Hepatocyte (in vitro differentiated cells): ENCODE data around the gene TLK2.
"Not testable (repeated sequence)": the region's sequence is repeated elsewhere in the genome, so short reads cannot be mapped to it uniquely, and the experiment has no call there.

ENCODE experiments used
- EZH2 ChIP-seq: fragments of 200-600 bp; sonication (generic); IDR thresholded peaks from 2 replicates; pipeline ENCODE4 v1.6.1; 2016; ENCODE audit warnings: antibody characterized with exemption, mild to moderate bottlenecking, borderline replicate concordance
- EZH2phosphoT487 ChIP-seq: fragments of 200-600 bp; sonication (generic); IDR thresholded peaks from one replicate; pipeline ENCODE4 v1.6.1; 2018; ENCODE audit warnings: antibody characterized with exemption, mild to moderate bottlenecking, low read depth, moderate library complexity; ENCODE audit not compliant: unreplicated experiment, severe bottlenecking
- TF ChIP-seq, protein P1 (sequence below): fragments of 200-600 bp; sonication (generic); IDR thresholded peaks from 2 replicates; pipeline ENCODE4 v1.5.1; 2016; ENCODE audit warnings: antibody characterized with exemption, mild to moderate bottlenecking; ENCODE audit not compliant: poor library complexity

- TF ChIP-seq, protein P1, sequence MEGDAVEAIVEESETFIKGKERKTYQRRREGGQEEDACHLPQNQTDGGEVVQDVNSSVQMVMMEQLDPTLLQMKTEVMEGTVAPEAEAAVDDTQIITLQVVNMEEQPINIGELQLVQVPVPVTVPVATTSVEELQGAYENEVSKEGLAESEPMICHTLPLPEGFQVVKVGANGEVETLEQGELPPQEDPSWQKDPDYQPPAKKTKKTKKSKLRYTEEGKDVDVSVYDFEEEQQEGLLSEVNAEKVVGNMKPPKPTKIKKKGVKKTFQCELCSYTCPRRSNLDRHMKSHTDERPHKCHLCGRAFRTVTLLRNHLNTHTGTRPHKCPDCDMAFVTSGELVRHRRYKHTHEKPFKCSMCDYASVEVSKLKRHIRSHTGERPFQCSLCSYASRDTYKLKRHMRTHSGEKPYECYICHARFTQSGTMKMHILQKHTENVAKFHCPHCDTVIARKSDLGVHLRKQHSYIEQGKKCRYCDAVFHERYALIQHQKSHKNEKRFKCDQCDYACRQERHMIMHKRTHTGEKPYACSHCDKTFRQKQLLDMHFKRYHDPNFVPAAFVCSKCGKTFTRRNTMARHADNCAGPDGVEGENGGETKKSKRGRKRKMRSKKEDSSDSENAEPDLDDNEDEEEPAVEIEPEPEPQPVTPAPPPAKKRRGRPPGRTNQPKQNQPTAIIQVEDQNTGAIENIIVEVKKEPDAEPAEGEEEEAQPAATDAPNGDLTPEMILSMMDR = not testable (repeated sequence)
- TF ChIP-seq EZH2phosphoT487, EZH2: not testable (repeated sequence)
These were observed 762 bp upstream of the TLK2 start for GRCh38 chr17:62477718-62478408.
